ENCODE measurements around the gene CUL2. TPM values are rescaled to one million over a fixed set of nuclear protein-coding genes. Genes with fewer than 3 reads are reported as not detected.
A peak's percentile ranks its signal among the peaks of the same experiment; 100 is the strongest.
"Not testable (repeated sequence)": the region's sequence is repeated elsewhere in the genome, so short reads cannot be mapped to it uniquely, and the experiment has no call there.

The CUL2 gene
- polyA plus RNA-seq, 4 donors = 35.7 to 49.3 (median 47.3) TPM

DNA sequence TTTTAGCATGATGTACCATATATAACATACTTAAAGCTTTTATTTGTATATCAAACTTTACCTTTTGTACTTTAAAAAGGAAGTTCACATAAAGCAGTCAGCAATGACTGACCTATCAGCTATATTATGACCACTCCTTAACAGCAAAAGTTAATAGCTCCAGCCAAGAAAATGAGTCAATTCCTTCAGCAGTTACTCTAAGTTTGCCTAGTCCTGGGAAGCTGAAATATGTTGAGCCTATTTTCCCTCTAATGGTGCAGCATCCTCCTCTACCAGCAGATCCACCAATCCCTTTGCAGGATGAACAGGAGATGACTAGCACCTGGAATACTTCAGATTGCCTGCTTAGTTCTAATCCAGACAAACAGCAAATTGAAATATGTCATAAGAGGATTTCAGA lies 64.2 kb downstream of the CUL2 start:
- no peak for DNase-seq (ENCODE audit: low read depth in 4 of 4, low spot score in 3 of 4)

DNA sequence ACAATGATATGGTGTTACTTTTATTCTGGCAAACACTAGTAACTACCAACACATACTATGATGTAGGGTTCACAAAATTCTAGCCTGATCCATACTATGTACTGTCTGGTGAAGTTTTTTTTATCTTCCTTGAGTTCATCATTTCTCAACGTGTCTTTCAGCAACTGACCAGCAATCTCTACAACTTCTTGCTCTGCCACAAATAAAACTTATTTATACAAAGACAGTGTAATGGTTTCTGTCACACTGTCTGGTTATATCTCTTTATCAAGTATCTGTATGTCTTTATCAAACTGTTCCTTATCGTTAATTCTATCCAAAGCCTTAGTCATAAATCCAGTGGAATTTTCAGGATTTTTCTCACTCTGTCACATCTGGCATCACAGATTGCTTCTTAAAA lies 69.7 kb downstream of the CUL2 start:
- DNase-seq (ENCODE audit: low read depth in 4 of 4, low spot score in 3 of 4) = no peak

DNA sequence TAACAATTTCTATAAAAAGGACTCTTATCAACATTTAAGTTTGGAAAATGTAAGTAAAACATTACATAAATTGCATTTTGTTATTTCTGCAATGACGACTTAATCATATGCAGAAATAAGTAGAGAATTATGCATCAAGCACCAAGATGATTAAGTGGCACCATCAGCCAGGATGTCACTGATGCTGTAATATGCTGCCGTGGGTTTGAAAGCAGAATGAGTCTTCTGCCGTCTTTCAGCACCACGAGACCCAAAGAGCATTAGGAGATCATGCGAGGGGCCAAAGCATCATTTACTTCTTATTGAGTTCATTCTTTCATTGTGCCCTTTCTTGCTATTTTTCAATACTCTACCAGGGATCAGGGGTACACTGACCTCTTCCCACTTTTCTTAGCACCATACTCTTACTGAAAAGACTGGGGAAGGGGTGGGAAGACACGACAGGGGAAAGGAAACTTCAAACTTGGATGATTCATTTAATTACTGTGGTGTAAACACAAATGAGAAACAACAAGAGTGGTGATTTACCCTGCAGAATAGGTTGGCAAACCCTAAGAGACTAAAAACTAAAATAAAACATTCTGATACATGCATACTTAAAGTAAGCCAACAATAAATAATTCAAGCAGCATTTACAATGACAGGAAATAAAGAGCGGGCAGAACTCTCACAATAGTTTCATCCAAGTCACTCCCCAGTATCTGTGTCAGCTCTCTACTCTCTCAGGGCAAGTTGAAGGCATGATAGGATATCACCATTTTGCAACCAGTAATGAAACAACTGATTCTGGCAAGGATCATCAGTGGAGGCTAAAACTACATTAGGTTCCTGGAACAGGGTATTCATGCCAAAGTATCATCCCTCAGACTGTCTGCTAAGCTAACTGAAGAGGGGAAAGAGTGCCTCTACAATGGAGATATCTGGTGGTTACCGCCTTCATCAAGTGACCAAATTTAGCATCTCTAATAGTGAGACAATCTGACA lies 70.8 kb downstream of the CUL2 start:
- DNase-seq (ENCODE audit: low read depth in 4 of 4, low spot score in 3 of 4) = no peak

DNA sequence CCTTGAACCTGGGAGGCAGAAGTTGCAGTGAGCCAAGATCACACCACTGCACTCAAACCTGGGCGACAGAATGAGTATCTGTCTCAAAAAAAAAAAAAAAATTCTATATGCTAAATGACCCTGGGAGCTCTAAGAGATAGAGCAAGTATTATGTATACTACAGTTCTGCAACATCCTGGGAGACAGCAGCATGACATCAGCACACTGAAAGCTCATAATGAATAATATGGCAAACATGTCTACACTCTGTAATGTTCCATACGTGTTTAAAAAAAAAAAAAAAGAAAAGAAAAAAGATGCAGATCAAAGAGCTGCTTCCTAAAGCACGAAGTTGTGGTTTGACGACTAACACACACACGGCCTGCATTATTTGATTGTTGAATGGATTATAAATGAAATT lies 72.5 kb downstream of the CUL2 start:
- DNase-seq (ENCODE audit: low read depth in 4 of 4, low spot score in 3 of 4) = no peak

DNA sequence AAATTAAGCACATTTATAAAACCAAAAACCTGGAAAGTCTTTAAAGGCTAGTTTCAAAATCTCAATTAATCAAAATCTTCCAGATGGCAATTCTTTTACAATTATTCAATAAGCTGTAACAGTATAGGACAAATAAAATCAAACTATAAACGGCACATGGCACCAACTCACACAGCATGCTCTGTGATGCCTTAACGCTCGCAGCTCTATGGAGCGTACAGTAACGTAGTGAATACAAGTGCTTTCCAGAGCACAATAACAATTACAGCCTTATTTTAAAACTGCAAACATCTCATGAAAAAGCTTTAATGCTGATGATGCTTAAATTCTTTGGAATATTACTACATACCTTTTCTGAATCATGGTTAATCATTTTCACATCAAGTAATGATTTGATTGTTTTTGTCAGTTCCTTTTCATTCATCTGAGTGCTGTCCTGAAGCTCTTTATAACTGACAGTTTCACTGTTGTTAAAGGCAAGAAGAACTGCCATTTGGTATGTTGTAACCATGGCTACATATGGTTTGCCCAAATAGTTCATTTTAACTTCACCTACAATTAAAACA lies 74.2 kb downstream of the CUL2 start:
- no peak for DNase-seq (ENCODE audit: low read depth in 4 of 4, low spot score in 3 of 4)

DNA sequence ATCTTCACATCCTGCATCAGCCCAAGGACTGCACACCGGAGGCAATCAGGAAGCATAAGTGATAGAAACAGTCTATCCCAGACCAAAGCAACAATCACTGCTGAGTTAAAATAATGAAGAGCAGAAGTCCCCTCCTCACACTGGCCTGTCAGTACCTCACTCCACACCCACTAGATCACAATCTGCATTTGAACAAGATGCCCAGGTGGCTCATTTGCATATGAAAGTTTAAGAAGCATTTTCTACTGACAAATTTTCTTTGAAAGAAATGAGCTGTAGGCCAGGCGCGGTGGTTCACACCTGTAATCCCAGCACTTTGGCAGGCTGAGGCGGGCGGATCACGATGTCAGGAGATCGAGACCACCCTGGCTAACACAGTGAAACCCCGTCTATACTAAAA lies 77.4 kb downstream of the CUL2 start:
- DNase-seq (ENCODE audit: low read depth in 4 of 4, low spot score in 3 of 4) = no peak

DNA sequence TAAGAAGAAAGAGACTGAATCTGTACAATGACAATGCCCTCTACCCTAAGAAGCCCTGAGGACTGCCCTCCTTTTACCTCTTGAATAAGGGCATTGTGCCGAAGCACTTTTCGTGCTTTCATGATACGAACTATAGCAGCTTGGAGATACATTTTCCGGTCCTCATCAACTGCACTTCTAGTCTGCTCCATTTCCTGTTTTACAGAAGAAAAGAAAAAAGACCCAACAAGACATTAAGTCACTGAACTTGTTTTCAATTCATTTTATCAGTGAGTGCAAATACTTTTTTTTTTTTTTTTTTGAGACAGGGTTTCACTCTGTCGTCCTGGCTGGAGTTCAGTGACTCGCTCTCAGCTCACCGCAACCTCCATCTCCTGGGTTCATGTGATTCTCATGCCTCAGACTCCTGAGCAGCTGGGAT lies 78.4 kb downstream of the CUL2 start:
- DNase-seq (ENCODE audit: low read depth in 4 of 4, low spot score in 3 of 4) = no peak

DNA sequence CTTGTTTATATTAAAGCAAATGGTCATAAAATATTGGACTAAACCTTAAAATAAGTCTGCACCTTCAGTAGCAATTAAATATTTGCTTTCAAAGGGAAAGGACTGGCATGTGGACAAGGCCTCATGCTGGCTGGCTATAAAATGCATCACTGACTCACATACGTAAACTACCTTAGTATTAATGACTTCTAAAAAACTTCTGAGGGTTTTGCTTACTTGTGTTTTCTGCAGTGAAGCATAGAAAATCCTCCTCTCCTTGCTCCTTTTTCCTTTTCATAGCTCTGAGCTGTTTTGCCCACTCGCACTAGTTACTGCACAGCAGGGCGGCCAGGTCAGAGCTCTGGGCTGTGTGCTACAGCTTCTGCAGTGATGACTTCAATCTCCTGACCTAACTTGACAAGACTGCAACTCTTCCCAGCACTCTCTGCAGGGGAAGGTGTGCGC lies 82.3 kb downstream of the CUL2 start:
- peak in 2 of 4 donors; percentile 17 to 18 for DNase-seq (ENCODE audit: low read depth in 4 of 4, low spot score in 3 of 4)

DNA sequence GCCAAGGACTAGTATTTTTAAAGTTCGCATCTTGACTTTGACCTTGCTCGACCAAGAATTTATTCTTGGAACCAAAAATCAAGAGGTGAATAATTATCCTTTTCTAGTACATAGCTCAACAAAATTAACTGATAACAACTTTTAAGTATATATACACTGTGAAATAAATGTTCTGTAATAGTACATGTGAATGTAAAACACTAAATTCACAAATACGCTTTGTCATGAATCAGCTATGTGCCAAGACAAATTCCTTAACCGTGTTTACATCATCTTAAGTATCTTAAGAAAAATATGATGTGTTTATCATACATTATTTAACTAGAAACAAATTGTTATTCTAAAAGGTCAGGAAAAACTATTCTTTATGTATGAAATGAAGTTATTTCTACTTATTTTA lies 83.3 kb downstream of the CUL2 start:
- no peak for DNase-seq (ENCODE audit: low read depth in 4 of 4, low spot score in 3 of 4)

DNA sequence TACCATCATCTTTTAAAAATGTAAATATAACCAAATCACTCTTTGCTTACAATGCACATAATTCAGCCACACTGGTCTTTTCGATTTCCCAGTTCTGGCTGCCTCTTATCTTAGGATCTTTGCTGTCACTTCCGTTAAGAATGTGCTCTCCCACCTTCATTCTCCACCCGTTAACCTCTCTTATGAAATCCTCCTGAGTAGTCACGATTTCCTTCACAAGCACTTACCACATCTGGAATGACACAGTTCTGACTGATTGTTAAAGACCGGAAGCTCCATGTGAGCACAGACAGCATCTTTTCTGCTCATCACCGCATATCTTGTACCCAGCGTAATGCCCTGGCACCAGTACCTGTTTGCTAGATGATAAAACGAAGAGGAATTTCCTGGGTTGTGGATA lies 84.3 kb downstream of the CUL2 start:
- DNase-seq (ENCODE audit: low read depth in 4 of 4, low spot score in 3 of 4) = no peak

DNA sequence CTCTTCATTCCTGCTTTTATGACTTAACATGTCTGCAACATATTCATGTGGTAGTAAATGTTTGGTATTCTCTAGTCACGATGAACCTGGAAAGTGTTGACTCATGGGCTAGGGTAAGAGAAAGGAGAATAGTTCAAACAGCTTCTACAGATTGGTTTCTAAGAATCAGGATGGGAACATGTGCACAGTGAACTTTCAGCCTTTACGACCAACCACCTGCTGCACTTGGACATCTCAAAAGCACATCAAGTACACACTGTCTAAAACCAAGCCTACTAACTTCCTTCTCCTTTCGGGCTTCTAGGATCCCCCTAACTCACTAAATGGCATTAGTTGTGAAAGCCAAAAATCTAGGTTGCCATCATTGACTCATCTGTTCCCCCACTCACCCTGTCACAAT lies 85.5 kb downstream of the CUL2 start:
- no peak for DNase-seq (ENCODE audit: low read depth in 4 of 4, low spot score in 3 of 4)

DNA sequence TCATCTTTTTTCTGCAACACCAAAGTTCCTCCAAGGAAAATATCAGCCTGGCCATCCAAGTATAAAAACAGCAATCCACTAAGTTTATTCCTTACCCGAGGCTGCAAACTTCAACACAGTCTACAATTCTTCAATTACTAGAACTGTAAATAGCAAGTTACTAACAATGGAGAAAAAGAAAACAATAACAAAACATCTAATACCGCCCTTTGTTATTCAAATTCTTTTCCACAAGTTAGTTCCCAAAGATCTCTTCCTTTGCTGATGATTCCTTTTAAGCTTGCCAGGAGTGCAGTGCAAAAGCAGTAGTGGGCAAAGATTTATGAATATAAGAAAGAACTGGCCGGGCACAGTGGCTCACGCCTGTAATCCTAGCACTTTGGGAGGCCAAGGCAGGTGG lies 86.2 kb downstream of the CUL2 start:
- no peak for DNase-seq (ENCODE audit: low read depth in 4 of 4, low spot score in 3 of 4)

DNA sequence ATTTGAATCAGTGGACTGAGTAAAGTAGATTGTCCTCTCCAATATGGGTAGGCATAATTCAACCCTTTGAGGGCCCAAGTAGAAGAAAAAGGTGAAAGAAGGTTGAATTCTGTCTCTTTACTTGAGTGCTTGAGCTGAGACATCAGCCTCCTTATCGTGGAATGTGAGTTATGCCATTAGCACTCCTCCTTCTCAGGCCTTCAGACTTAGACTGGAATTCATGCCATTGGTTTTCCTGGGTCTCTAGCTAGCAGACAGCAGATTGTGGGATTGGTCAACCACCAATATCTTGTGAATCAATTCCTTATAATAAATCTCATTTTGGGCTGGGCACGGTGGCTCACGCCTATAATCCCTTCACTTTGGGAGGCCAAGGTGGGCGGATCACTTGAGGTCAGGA lies 89.2 kb downstream of the CUL2 start:
- no peak for DNase-seq (ENCODE audit: low read depth in 4 of 4, low spot score in 3 of 4)

DNA sequence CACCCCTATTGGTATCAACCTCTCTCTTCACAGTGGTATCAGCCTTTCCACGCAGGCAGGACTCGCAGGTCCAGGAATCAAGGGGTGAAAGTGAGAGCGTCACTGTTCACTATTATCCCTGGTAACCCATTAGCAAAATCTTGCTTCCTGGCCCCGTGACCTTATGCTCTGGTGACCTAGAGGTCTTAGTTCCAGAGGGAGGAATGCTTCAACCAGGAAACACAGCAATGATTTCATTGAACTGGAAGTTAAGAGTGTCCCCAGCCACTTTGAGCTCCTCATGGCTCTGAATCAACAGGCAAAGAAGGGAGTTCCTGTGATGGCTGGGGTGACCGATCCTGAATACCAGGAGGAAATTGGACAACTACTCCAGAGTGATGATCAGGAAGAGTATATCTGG lies 90.6 kb downstream of the CUL2 start:
- DNase-seq (ENCODE audit: low read depth in 4 of 4, low spot score in 3 of 4) = no peak

DNA sequence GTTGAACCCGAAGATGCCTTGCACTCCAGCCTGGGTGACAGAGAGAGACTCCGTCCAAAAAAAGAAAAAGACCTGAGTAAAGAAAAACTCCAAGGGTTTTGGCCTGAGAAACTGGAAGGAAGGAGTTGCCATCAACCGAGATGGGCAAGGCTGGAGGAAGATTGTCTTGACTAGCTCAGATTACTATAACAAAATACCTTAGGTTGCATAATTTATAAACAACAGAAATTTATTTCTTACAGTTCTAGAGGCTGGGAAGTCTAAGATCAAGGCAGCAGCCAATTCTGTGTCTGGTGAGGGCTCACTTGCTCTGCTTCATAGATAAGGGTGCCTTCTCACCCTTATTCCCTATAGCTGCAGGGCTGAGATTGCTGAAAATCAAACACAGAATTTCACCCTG lies 91.2 kb downstream of the CUL2 start:
- no peak for DNase-seq (ENCODE audit: low read depth in 4 of 4, low spot score in 3 of 4)

DNA sequence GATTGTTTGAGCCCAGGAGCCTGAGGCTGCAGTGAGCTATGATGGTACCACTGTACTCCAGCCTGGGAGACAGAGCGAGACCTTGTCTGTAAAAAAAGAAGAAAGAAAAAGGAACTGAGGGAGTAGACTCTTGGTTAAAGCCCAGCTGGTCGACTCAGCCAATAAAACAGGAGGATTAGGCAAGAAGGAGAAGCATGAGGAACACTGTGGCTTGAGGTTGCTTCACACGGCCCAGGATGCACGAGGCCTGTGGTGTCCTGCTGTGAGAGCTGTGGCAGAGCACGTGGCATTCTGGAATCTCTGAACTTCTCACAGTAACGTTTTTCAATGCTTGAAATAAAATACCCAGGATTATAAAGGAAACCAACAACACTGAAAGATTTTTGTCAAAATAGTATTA lies 93.3 kb downstream of the CUL2 start:
- DNase-seq (ENCODE audit: low read depth in 4 of 4, low spot score in 3 of 4) = no peak

DNA sequence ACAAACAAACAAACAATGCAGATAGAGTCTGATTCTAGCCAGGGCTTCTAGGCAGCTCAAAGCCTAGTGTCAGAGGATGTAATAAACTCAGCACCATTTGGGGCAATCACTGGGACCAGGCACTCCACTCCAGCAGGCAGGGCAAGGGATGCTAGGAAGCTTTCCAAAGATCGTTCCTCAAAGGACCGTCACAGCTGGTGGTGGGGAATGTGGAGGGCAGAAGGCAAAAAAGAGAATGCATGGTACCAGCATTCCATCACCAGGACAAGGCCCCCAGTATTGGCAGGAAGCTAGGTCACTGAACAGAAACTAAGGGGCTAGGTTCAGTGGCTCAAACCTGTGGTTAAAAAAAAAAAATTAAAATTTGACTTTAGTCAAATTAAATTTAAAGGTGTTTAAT lies 94.2 kb downstream of the CUL2 start:
- no peak for DNase-seq (ENCODE audit: low read depth in 4 of 4, low spot score in 3 of 4)

DNA sequence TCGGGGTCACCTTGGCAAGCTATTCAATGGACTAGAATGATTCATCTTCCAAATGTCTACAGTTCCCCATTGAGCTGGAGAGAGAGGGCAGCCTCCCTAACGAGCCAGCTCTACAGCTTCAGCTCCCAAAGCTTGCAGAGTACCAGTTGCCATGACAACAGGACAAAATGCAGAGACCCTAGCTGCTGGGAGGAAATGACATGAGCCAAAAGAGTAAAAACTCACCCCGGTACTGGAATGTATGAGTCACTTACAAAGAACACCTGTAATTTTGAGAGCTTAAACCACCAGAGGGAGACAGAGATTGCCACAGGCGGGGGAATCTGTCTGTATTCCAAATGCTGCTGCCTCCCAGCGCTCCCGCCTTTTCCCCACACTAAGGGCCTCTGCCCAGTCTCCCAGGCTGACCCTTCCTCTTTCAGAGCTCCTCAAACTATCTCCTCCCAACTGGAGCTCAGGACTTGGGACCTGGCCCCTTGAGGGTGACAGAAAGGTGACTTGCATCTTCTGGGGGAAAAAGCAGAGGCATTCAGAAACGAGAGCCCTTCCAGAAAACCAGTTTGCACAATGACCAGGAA lies 95.5 kb downstream of the CUL2 start:
- peak; percentile 42 to 79 (median 68) for DNase-seq (ENCODE audit: low read depth in 4 of 4, low spot score in 3 of 4)

DNA sequence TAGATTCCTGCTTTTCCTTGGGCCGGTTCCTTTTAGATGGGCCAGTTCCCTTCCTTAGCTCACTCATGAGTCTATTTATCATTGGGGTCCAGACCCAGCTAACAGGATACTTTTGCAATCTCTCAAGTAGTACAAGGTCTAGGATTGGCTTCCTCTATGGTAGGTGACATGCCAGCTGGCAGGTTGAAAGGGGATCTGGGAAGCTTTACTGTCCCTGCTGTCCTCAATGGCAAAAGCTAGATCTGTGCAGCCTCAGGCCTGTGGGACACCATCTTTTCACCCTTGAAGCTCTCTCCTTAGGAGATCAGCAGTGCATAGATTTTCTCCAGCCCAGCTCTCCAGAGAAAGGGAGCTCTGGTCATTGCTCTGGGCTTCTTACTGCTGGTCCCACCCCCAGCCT lies 96.4 kb downstream of the CUL2 start:
- no peak for DNase-seq (ENCODE audit: low read depth in 4 of 4, low spot score in 3 of 4)

DNA sequence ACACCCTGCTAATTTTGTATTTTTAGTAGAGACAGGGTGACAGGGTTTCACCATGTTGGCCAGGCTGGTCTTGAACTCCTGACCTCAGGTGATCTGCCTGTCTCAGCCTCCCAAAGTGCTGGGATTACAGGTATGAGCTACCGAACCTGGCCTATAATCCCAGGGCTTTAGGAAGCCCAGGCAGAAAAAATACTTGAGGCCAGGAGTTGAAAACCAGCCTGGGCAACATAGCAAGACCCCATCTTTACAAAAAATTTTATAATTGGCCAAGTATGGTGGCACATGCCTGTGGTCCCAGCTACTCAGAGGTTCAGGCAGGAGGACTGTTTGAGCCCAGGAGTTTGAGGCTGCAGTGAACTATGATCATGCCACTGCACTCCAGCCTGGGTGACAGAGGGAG lies 99.0 kb downstream of the CUL2 start:
- not testable (repeated sequence) for DNase-seq (ENCODE audit: low read depth in 4 of 4, low spot score in 3 of 4)

DNA sequence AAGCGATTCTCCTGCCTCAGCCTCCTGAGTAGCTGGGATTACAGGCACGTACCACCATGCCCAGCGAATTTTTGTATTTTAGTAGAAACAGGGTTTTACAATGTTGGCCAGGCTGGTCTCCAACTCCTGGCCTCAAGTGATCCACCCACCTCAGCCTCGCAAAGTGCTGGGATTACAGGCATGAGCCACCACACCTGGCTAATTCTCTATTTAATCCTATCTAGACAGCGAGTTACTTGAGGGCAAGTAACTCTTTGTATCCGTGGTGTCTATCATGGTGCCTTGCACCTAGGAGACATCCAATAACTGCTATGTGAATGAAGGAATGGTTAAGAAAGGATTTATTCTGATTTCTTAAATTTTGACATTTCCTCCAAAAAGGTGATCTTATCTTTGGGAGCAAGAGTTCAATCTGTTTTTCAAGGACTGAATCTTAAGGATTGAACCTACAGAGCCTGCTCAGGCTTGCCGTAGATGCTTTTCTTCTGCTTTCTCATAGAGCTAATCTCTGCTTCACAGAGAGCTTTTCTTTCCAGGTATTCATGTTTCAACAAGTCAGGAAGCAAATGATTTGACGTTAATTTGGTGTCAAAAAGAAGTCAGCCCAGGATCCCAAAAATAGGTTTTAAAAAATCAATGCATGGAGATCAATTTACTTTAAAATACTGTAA lies 101.6 kb downstream of the CUL2 start:
- DNase-seq (ENCODE audit: low read depth in 4 of 4, low spot score in 3 of 4) = no peak
